H54 (cell line): Measurements from ENCODE around the gene ITGA2.
A peak's percentile ranks its signal among the peaks of the same experiment; 100 is the strongest.

ENCODE experiments used
- DNase-seq: peaks from one replicate; pipeline ENCODE4 v3.0.0; 2011; ENCODE audit warnings: low spot score, mixed read lengths; ENCODE audit not compliant: insufficient read length
- FAIRE-seq: peaks from 3 replicates; lab custom pipeline; 2011; peaks lifted over from hg19 to GRCh38; lab: Jason Lieb, UNC
- POLR2A ChIP-seq: IDR thresholded peaks from 2 replicates; pipeline ENCODE4 v1.6.1; 2011; ENCODE audit warnings: low read depth, mild to moderate bottlenecking, low read length

Gene ITGA2

GRCh38 chr5:53071298-53071697, 82.1 kb downstream of the ITGA2 start:
- DNase-seq = no peak
- FAIRE-seq = no peak
- no peak for TF ChIP-seq POLR2A

- no peak for TF ChIP-seq POLR2A
- FAIRE-seq (no peak), DNase-seq (no peak)
These were observed 82.6 kb downstream of the ITGA2 start for GRCh38 chr5:53071738-53072137.

- no peak for TF ChIP-seq POLR2A
- DNase-seq (no peak), FAIRE-seq (no peak)
These were observed 84.2 kb downstream of the ITGA2 start for GRCh38 chr5:53073348-53073747.

- FAIRE-seq = no peak
- DNase-seq = no peak
- no peak for TF ChIP-seq POLR2A
These were observed 86.9 kb downstream of the ITGA2 start for GRCh38 chr5:53076014-53076583.

- TF ChIP-seq POLR2A = no peak
- DNase-seq = no peak
- FAIRE-seq = no peak
These were observed 91.1 kb downstream of the ITGA2 start for GRCh38 chr5:53080271-53080670.

GRCh38 chr5:53083927-53084326, 94.8 kb downstream of the ITGA2 start:
- no peak for DNase-seq
- TF ChIP-seq POLR2A = no peak
- FAIRE-seq = no peak

- DNase-seq (no peak), FAIRE-seq (no peak)
- TF ChIP-seq POLR2A = no peak
These were observed 95.5 kb downstream of the ITGA2 start for GRCh38 chr5:53084546-53085255.

- no peak for TF ChIP-seq POLR2A
- FAIRE-seq = no peak
- no peak for DNase-seq
These were observed 98.0 kb downstream of the ITGA2 start for GRCh38 chr5:53087171-53087570.

GRCh38 chr5:53087621-53088121, 98.5 kb downstream of the ITGA2 start:
- FAIRE-seq (no peak), DNase-seq (no peak)
- no peak for TF ChIP-seq POLR2A

GRCh38 chr5:53089481-53089991, 100.4 kb downstream of the ITGA2 start:
- TF ChIP-seq POLR2A = no peak
- FAIRE-seq (no peak), DNase-seq (no peak)

GRCh38 chr5:53090229-53090628, 101.1 kb downstream of the ITGA2 start:
- TF ChIP-seq POLR2A = no peak
- no peak for FAIRE-seq

GRCh38 chr5:53091289-53091688, 102.1 kb downstream of the ITGA2 start:
- FAIRE-seq = peak; percentile 96
- DNase-seq = peak; percentile 45
- no peak for TF ChIP-seq POLR2A

More at GRCh38 chr5:53090229-53090628, 101.1 kb downstream of the ITGA2 start:
- DNase-seq = no peak

- FAIRE-seq = no peak
- DNase-seq = no peak
- no peak for TF ChIP-seq POLR2A
These were observed 103.1 kb downstream of the ITGA2 start for GRCh38 chr5:53092242-53092641.

- DNase-seq = no peak
- TF ChIP-seq POLR2A = no peak
- no peak for FAIRE-seq
These were observed 106.1 kb downstream of the ITGA2 start for GRCh38 chr5:53095217-53095616.

- FAIRE-seq (peak; percentile 78), DNase-seq (peak; percentile 5)
- no peak for TF ChIP-seq POLR2A
These were observed 106.9 kb downstream of the ITGA2 start for GRCh38 chr5:53095931-53096525.
